Transverse colon (tissue), 4 donors: ENCODE measurements around the gene TRIM59. TPM values are rescaled to one million over a fixed set of nuclear protein-coding genes. Genes with fewer than 3 reads are reported as not detected.

Experiments
- DNase-seq: peaks from one replicate; pipeline ENCODE4 v3.0.0-alpha.2; 2019
- H3K27ac ChIP-seq, 4 donors: fragments of 200-600 bp; sonication (generic); 2 replicates each; pipeline ENCODE4 v1.5.1; 2016 to 2018; ENCODE audit warnings: inconsistent platforms in 4 of 4
- H3K27me3 ChIP-seq: fragments of 200-600 bp; sonication (generic); 2 replicates; pipeline ENCODE4 v1.5.1; 2017; ENCODE audit warnings: inconsistent platforms
- H3K36me3 ChIP-seq, 4 donors: fragments of 200-600 bp; sonication (generic); 2 replicates each; pipeline ENCODE4 v1.5.1; 2017 to 2019; ENCODE audit warnings: inconsistent platforms in 4 of 4
- H3K4me1 ChIP-seq, 4 donors: fragments of 200-600 bp; sonication (generic); 2 replicates each; pipeline ENCODE4 v1.5.1; 2017 to 2020; ENCODE audit warnings: inconsistent platforms in 4 of 4
- H3K4me3 ChIP-seq, 4 donors: fragments of 200-600 bp; sonication (generic); 1 replicate in 1 of 4; 2 replicates in 3 of 4; pipeline versions ENCODE4 v1.5.1 to v1.6.1; 2017 to 2019; ENCODE audit warnings: inconsistent platforms in 4 of 4
- H3K9me3 ChIP-seq, 2 donors: fragments of 200-600 bp; sonication (generic); 2 replicates each; pipeline ENCODE4 v1.5.1; 2017 to 2019; ENCODE audit warnings: inconsistent platforms in 2 of 2
- EP300 ChIP-seq: sonication (generic); formaldehyde crosslinking; IDR thresholded peaks from one replicate; pipeline ENCODE4 v1.6.1; 2017; ENCODE audit warnings: antibody characterized with exemption, low read depth
- POLR2A ChIP-seq: fragments of 450-650 bp; IDR thresholded peaks from one replicate; pipeline ENCODE4 v1.6.1; 2016; ENCODE audit warnings: antibody characterized with exemption, mild to moderate bottlenecking, moderate library complexity
- POLR2AphosphoS5 ChIP-seq, 3 donors: sonication (generic); formaldehyde crosslinking; IDR thresholded peaks; one replicate each; pipeline ENCODE4 v1.6.1; 2016; ENCODE audit warnings: antibody characterized with exemption in 3 of 3
- WGBS, 2 donors: methylation state at CpG; one replicate each; pipeline ENCODE4 v1.1.5; 2018; ENCODE audit warnings: low coverage in 1 of 2; 5-methylcytosine and 5-hydroxymethylcytosine counted together
- in situ Hi-C, 4 donors: fragments of 200-750 bp; cut with MboI; loops; one replicate each; pipeline versions ENCODE4 v1.15.0 to v1.15.1; 2017; ENCODE audit warnings: low sequenced_read_pairs in 3 of 4, low pct_ligation_motif_present in 1 of 4, low pct_unique_long_range_greater_than_20kb in 1 of 4
- intact Hi-C: fragments of 100-400 bp; cut with DNase I; formaldehyde crosslinking; loops from one replicate; pipeline ENCODE4 v1.15.1; 2023; ENCODE audit warnings: low total_unique reads
- total RNA-seq, 4 donors: library from RNA; depleted of rRNA; stranded (reverse); fragments of >200 nt; gene quantifications; one replicate each; pipeline ENCODE4 v1.1.0, GENCODE V29; 2016
- TF ChIP-seq, protein P1 (sequence below), 5 experiments: fragments of 200-600 bp in 3 of 5; fragments of 450-650 bp in 2 of 5; sonication (generic) in 3 of 5; IDR thresholded peaks; 1 replicate in 2 of 5; 2 replicates in 3 of 5; pipeline ENCODE4 v1.5.1; 2016 to 2017; ENCODE audit warnings: antibody characterized with exemption in 5 of 5, inconsistent platforms in 3 of 5, mild to moderate bottlenecking in 2 of 5, moderate library complexity in 1 of 5

TRIM59 gene
- total RNA-seq, 4 donors from 2014 or later, result 1.9 to 10.9 (median 8.4) TPM; not detected in 1

DNA sequence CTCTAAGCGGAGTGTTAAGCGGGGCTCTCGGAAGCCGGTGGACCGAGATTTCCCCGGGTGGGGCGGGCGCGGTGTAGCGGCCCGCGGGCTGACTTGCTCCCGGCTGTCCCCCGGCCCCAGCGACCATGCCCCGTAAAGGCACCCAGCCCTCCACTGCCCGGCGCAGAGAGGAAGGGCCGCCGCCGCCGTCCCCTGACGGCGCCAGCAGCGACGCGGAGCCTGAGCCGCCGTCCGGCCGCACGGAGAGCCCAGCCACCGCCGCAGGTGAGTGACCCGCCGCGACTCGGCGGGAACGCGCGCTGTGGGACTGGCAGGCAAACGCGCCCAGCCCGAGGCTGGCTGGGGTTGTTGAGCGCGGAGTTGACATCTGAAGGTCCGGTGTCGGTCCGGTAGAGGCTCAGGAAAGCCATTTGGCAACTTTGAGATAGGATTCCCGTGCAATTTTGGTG, 48.9 kb downstream of the TRIM59 start:
- H3K27me3 ChIP-seq, result no peaks in the 10 kb centered on the region
- in situ Hi-C loops, result no loop called here
- H3K4me3 ChIP-seq, result peak overlapping the region; percentile 59 to 96 (median 76)
- peak overlapping the region; percentile 88 to 94 (median 93) for H3K27ac ChIP-seq
- peaks cover 4 to 42% (median 16%) of the 10 kb centered on the region in 4 donors for H3K4me1 ChIP-seq
- TF ChIP-seq, protein P1, sequence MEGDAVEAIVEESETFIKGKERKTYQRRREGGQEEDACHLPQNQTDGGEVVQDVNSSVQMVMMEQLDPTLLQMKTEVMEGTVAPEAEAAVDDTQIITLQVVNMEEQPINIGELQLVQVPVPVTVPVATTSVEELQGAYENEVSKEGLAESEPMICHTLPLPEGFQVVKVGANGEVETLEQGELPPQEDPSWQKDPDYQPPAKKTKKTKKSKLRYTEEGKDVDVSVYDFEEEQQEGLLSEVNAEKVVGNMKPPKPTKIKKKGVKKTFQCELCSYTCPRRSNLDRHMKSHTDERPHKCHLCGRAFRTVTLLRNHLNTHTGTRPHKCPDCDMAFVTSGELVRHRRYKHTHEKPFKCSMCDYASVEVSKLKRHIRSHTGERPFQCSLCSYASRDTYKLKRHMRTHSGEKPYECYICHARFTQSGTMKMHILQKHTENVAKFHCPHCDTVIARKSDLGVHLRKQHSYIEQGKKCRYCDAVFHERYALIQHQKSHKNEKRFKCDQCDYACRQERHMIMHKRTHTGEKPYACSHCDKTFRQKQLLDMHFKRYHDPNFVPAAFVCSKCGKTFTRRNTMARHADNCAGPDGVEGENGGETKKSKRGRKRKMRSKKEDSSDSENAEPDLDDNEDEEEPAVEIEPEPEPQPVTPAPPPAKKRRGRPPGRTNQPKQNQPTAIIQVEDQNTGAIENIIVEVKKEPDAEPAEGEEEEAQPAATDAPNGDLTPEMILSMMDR (IDR thresholded peaks at IDR 0.05), result no peak
- TF ChIP-seq POLR2AphosphoS5 (IDR thresholded peaks at IDR 0.05), result no peak
- TF ChIP-seq POLR2A, result no peak
- no peak for TF ChIP-seq EP300
- H3K36me3 ChIP-seq, result no peaks in the 10 kb centered on the region
- peak; percentile 28 for DNase-seq
- no peaks in the 10 kb centered on the region for H3K9me3 ChIP-seq
- intact Hi-C loops, result no loop called here
- 0% methylated on average over 26 of the region's 51 CpGs; no CpG with 5 or more reads in 1 of the 2 donors for WGBS, 2 donors

DNA sequence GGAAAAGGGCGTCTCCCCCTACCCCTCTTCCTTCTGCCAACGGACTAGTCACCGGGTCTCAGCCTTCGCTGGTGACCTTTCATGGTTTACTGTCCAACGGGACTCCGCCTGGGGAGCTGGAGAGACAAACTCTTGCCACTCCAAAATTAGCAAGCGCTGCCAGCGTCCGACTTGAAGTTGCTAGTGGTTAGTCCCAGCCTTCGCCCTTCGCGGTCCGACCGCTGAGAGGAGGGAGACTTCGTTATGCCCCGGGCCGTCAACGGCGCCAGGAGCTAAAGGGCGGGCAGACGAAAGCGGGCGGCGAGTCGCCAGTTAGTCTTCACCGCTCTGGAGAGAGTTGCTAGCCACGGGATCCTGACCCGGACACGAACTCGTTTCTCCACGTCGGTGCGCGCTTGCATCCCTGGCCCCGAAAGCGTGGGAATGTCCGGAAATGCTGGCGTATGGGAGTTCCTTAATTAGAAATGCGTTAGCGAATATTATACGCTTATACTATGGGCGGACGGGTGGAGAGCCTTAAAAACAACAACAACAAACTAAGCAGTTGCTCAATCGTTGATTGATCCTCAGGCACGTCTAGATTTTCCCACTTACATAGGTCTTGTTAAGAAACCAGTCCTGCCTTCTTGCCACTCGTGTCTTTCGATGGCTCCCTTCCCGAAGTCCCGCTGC, 49.4 kb downstream of the TRIM59 start:
- peak; percentile 48 for DNase-seq
- in situ Hi-C loops (no loop called here), intact Hi-C loops (no loop called here)
- 0 to 10% methylated on average over 4 to 46 of the region's 49 CpGs for WGBS, 2 donors
- Histone ChIP-seq H3K36me3 (no peaks in the 10 kb centered on the region), H3K4me1 (peaks cover 4 to 42% (median 16%) of the 10 kb centered on the region in 4 donors), H3K27me3 (no peaks in the 10 kb centered on the region), H3K27ac (peak overlapping the region; percentile 88 to 94 (median 93)), H3K4me3 (peak overlapping the region; percentile 59 to 96 (median 76)), H3K9me3 (no peaks in the 10 kb centered on the region)
- TF ChIP-seq POLR2AphosphoS5 (IDR thresholded peaks at IDR 0.05) (peak in 1 of 3 donors; percentile 13), POLR2A (no peak)

DNA sequence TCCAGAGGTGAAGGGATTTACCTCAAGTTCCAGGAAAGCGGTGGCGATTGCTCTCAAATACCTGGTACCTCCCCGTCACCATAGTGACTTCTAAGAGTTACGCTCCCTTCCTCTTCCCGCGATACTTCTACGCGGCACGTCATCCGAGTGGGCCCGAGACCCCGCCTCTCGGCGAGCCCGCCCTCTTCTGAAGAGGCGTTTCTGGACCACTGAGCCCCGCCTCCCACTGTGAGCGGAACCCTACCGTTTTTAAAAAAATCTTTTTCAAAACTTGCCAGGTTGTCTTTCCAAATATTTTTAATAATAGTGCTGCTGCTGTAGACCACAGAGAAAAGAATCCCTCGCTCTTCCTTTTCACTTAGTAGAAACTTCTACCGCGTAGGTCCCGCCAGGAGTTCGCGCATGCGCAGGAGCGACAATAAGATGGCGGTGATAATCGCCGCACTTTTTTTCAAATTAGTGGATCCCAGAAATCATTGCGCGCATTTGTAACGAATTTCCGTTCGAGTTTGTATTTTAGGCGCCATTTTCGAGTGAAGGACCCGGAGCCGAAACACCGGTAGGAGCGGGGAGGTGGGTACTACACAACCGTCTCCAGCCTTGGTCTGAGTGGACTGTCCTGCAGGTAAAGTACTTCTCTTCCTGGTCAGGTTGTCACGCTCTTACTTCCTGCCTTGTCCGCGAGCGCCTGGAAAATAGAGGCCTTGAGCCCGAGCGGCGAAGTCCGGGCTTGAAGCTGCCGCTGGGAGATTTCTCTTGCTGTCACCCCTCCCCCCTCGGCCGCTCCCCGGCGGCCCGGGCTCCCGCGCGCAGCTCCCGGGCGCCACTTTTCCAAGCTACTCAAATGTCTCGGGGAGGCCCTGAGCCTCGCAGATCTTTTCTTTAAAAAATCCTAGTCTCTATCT, 50.2 kb downstream of the TRIM59 start, which contains the start of the genes IFT80 and SMC4:
IFT80 (minus strand) TSS at position 101 of the 905 bp plus-strand sequence. CDS start 14,625 bp downstream, outside the sequence.
SMC4 (plus strand) TSS at position 526 of the 905 bp plus-strand sequence. CDS start 1,177 bp downstream, outside the sequence.
- WGBS, 2 donors, result 0 to 1% methylated on average over 14 to 51 of the region's 63 CpGs
- in situ Hi-C loops, result no loop called here
- DNase-seq, result peak; percentile 98
- Histone ChIP-seq H3K4me1 (peaks cover 4 to 40% (median 16%) of the 10 kb centered on the region in 4 donors), H3K27ac (peak within 1 kb of the TSS; percentile 88 to 94 (median 93)), H3K27me3 (no peaks in the 10 kb centered on the region), H3K36me3 (no peaks in the 10 kb centered on the region), H3K9me3 (no peaks in the 10 kb centered on the region), H3K4me3 (peak within 1 kb of the TSS; percentile 59 to 96 (median 76))
- intact Hi-C loops, result no loop called here
- TF ChIP-seq, protein P1 (IDR thresholded peaks at IDR 0.05), result peak in 2 of 5 experiments; percentile 28 to 52
- TF ChIP-seq POLR2A (peak; percentile 80), POLR2AphosphoS5 (IDR thresholded peaks at IDR 0.05) (peak; percentile 83 to 87 (median 83)), EP300 (no peak)

DNA sequence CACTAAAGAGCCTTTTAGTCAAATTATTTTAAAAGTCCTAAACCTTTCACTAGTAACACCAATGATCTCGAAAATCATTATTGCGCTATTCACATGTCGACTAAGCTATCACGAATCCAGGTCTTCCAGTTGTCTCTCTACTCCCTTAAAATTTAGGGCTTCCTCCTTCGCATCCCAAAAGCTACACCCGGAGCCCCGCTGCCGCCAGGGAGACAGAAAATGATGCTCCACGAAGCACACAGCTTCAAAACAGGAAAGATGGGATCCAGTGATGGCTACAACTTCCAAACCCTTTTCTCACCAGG, 50.8 kb downstream of the TRIM59 start:
- WGBS, 2 donors, result 0 to 1% methylated on average over 8 to 9 of the region's 9 CpGs
- no peak for TF ChIP-seq POLR2A
- TF ChIP-seq, protein P1 (IDR thresholded peaks at IDR 0.05), result no peak
- TF ChIP-seq EP300, result no peak
- TF ChIP-seq POLR2AphosphoS5 (IDR thresholded peaks at IDR 0.05), result no peak
- H3K4me1 ChIP-seq, result peaks cover 4 to 34% (median 14%) of the 10 kb centered on the region in 4 donors
- intact Hi-C loops, result no loop called here
- H3K27ac ChIP-seq, result peak overlapping the region; percentile 88 to 94 (median 93)
- no peaks in the 10 kb centered on the region for H3K9me3 ChIP-seq
- in situ Hi-C loops, result no loop called here
- H3K36me3 ChIP-seq, result no peaks in the 10 kb centered on the region
- peak overlapping the region; percentile 59 to 96 (median 74) for H3K4me3 ChIP-seq
- H3K27me3 ChIP-seq, result no peaks in the 10 kb centered on the region
- no peak for DNase-seq
